Peyer's patch (tissue), 4 donors: ENCODE results near the gene MSANTD7.

Experiments used
- CTCF ChIP-seq, 6 experiments: fragments of 450-650 bp in 4 of 6; fragments of 200-600 bp in 2 of 6; sonication (generic) in 1 of 6; IDR thresholded peaks; one replicate each; pipeline ENCODE4 v1.5.1; 2017 to 2019; ENCODE audit warnings: antibody characterized with exemption in 6 of 6, mild to moderate bottlenecking in 3 of 6, moderate library complexity in 1 of 6
- POLR2A ChIP-seq, 2 donors: fragments of 450-650 bp; IDR thresholded peaks; one replicate each; pipeline ENCODE4 v1.5.1; 2017; ENCODE audit warnings: antibody characterized with exemption in 2 of 2, mild to moderate bottlenecking in 2 of 2, moderate library complexity in 2 of 2

- TF ChIP-seq CTCF (IDR thresholded peaks at IDR 0.05) (no peak), POLR2A (IDR thresholded peaks at IDR 0.05) (no peak)
These were observed 21.7 kb downstream of the MSANTD7 start for GRCh38 chr10:14859775-14860174.
